Stimulated activated CD8-positive, alpha-beta memory T cell treated with anti-CD3 and anti-CD28 coated beads, Interleukin-7, amount 100 ng/mL, for 24 hours (primary cell): Measurements from ENCODE around the gene TOMM5.
"Not testable (repeated sequence)": the region's sequence is repeated elsewhere in the genome, so short reads cannot be mapped to it uniquely, and the experiment has no call there.

ENCODE experiments used
- DNase-seq: peaks from one replicate; pipeline ENCODE4 v3.0.0-alpha.2; 2020; ENCODE audit warnings: low read depth

Gene TOMM5

GRCh38 chr9:37611014-37611413, 18.6 kb upstream of the TOMM5 start:
- no peak for DNase-seq

GRCh38 chr9:37609735-37610397, 17.5 kb upstream of the TOMM5 start:
- DNase-seq, result no peak

- DNase-seq, result no peak
Observed at GRCh38 chr9:37608250-37608649, 15.9 kb upstream of the TOMM5 start.

- no peak for DNase-seq
Observed at GRCh38 chr9:37604296-37604695, 11.9 kb upstream of the TOMM5 start.

GRCh38 chr9:37602817-37603216, 10.4 kb upstream of the TOMM5 start:
- no peak for DNase-seq

- not testable (repeated sequence) for DNase-seq
Observed at GRCh38 chr9:37602061-37602460, 9.7 kb upstream of the TOMM5 start.

GRCh38 chr9:37596504-37596903, 4.1 kb upstream of the TOMM5 start:
- no peak for DNase-seq

GRCh38 chr9:37593883-37594448, 1.6 kb upstream of the TOMM5 start:
- no peak for DNase-seq

GRCh38 chr9:37587521-37587920, 4.9 kb downstream of the TOMM5 start:
- no peak for DNase-seq

- no peak for DNase-seq
Observed at GRCh38 chr9:37583522-37584121, 8.8 kb downstream of the TOMM5 start.

- DNase-seq, result no peak
Observed at GRCh38 chr9:37582548-37583157, 9.7 kb downstream of the TOMM5 start.

- no peak for DNase-seq
Observed at GRCh38 chr9:37575921-37576721, 16.3 kb downstream of the TOMM5 start, which contains the start of gene FBXO10. FBXO10 (minus strand) TSS chr9:37576380; CDS start chr9:37541768, 34,612 bp downstream.

- DNase-seq, result no peak
Observed at GRCh38 chr9:37575511-37575914, 16.9 kb downstream of the TOMM5 start.

GRCh38 chr9:37575001-37575400, 17.4 kb downstream of the TOMM5 start:
- DNase-seq, result no peak

GRCh38 chr9:37574241-37574721, 18.1 kb downstream of the TOMM5 start:
- no peak for DNase-seq

GRCh38 chr9:37571282-37571681, 21.1 kb downstream of the TOMM5 start:
- no peak for DNase-seq

- DNase-seq, result no peak
Observed at GRCh38 chr9:37566716-37567115, 25.7 kb downstream of the TOMM5 start.

- DNase-seq, result no peak
Observed at GRCh38 chr9:37565661-37566618, 26.5 kb downstream of the TOMM5 start.

- no peak for DNase-seq
Observed at GRCh38 chr9:37564916-37565315, 27.5 kb downstream of the TOMM5 start.

- no peak for DNase-seq
Observed at GRCh38 chr9:37563806-37564513, 28.4 kb downstream of the TOMM5 start.
